Stimulated activated CD4-positive, alpha-beta T cell treated with anti-CD3 and anti-CD28 coated beads, TNF-alpha, amount 100 ng/mL, for 4 hours (primary cell): Measurements from ENCODE around the gene ANGEL2.
"Not testable (repeated sequence)": the region's sequence is repeated elsewhere in the genome, so short reads cannot be mapped to it uniquely, and the experiment has no call there.

Experiments
- DNase-seq, 3 experiments: peaks; one replicate each; pipeline ENCODE4 v3.0.0-alpha.2; 2020; ENCODE audit warnings: low read depth in 3 of 3

The ANGEL2 gene

DNA sequence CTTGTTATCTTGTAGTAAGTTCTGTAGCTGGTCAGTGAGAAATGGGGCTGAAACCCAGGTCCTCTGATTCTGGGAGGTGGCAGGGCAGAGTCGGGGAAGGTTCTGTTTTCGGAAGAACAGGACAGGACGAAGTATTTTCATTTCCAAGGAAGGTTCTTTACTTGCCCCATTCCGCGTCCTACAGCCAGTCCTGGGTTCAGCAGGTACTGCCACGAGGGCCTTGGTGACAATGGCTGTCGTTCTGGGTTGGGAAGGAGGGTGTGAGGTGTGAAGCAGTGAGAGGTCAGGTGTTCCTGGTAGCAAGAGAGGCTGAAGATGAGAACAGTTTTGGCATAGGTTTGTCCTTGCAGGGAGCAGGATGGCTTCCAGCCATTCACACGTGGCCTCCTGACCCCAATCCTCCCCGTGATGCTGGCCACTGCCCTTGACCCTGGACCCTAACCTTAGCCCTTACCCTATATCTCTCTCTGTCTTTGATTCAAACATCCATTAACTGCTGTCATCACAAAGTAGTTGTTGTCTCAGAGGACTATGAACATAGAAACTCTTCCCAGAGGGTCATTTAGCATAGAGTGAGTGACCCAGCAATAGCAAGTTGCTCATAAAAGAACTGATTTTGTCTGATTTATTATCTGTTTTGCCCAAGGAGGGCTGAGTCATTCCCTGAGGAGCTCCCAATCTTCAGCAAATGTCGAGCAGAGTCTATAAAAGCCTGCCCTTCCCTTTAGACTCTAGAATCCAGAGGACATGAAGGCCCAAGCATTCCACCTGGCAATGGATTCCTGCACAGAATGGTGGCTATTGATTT is 40.4 kb downstream of the ANGEL2 start:
- DNase-seq, result no peak

DNA sequence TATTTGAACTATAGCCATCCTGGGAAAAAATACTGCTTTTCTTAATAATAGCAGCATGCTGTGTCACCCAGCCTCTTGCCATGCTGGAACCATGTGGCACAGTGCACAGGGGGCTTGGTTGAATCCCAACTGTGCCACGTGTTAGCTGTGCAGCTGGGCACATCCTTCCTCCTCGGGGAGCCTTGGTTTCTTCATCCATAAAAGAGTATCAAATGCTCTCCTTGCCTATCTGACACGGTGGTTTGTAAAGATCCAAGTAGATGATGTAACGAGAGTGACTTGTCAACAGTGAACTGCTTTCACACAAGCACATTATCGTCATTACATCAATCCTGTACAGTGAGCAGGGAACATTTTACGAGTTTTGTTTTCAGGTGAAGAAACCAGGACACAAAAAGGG is 41.0 kb downstream of the ANGEL2 start:
- no peak for DNase-seq

DNA sequence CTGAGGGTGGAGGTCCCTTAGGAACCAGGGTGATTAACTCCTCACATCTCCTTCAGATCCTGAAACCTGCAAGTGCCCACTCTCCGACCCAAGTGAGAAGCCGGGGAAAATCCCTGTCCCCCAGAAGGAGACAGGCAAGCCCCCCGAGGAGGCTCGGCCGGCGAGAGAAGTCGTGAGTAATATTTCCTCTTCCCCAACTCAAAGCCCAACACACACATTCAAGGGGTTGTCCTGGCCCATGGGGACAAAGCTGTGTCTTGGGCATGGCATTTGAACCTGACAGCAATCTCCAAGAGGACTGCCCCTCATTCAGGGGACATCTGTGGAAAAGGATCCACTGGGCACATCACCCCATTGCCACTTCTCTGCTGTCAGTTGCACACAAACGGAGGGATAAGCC is 41.8 kb downstream of the ANGEL2 start:
- no peak for DNase-seq

DNA sequence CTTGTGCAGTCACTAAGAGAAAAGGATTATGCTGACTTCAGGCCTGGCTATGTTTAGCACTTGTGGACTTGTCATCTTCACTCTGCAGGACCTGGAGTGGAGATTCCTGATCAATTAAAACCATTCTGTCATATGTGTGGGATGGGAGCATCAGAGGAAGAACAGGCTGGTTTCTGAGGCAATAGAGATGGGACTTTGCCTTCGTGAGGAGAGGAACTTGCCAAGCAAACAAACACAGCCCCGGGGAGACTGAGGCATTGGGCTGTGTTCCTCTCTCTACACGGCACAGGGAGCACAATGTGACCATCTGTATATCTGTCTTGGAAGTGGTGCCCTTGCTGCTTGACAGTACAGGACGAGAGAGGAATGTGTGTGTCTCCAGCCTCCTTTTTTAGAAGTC is 42.2 kb downstream of the ANGEL2 start:
- DNase-seq, result no peak

DNA sequence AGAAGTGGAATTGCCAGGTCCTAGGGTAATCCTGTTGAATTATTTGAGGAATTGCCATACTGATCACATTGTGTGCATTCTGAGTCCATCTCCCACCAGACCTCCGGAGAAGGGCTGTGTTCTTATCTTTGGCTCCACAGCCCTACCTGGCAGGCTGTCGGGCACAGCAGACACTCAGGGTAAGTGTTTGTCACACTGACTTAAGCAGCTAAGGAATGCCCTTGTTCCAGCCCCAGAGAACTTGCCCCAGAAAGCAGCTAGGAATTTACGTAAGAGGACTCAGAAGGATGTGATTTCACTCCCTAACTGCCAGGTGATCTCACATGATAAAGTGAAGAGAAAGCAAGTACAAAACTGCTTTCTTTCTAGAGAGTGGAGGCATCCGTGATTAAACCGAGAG is 44.4 kb downstream of the ANGEL2 start:
- no peak for DNase-seq

DNA sequence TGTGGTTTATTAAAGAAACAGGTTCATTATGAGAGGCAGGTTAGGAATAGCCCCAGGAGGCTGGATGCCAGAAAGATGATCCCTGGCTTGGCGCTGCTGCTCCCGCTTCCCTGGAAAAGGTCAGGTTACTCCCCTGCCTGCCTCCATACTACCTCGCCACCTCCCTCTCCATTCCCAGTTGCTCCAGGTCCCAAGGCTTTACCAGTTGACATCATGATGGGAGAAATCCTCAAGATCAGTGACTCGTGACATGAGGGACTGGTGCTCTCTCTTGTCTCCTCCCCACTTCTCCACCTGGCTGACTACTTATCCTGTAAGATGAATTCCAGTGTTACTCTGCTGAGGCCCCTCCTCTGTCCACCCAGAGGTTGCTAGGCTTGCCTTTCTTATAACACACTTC is 45.6 kb downstream of the ANGEL2 start:
- no peak for DNase-seq

DNA sequence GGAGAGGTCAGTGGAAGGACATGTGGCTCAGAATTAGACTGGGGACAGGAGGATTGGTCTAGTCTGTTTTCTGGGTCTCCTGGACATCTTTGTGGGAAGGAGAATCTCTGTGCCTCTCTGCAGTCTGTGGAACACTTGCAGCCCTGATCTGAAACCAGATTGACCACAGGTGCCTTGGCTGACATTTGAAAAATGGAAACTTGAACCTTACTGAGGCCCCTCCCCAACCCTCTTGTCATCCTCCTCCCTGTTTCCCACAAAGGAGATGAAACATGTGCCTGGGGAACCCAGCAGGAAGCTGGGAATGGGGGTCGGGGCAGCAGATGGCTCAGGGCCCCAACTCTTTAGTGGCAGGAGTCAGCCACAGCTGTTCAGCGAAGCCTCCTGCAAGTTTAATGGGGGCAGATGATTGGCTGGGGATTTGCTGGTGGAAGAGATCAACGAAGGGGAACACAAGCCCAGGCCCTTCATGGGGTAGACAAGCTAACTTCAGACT is 47.3 kb downstream of the ANGEL2 start:
- no peak for DNase-seq

DNA sequence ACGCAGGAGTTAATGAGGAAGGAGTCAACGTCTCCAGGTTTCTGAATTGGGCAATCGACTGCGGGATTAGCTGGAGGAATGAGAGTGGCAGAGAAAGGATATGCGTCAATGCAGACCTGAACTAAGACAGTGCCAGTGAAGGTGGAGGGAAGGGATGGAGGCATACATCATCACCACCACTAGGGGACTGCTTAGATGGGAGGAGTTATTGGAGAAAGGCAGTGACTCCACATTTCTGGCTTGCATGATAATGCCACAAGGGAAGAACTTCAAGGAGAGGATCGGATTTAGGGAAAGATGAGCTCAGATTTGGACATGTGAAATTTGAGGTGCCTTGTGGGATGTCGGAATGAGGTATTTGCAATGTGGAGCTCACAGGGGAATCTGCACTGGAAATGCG is 47.9 kb downstream of the ANGEL2 start:
- no peak for DNase-seq

DNA sequence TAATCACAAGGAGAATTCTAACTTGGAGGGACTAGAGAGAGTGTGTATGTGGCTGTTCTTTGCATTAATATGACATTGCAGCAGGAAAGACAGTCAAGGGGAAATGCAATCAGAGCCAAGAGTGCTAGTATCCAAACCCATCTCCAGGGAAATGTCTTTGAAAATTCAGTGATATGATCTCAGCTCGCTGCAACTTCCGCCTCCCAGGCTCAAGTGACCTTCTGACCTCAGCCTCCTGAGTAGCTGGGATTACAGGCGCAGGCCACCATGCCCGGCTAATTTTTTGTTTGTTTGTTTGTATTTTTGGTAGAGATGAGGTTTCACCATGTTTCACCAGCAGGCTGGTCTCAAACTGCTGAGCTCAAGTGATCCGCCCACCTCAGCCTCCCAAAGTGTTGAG is 49.1 kb downstream of the ANGEL2 start:
- no peak for DNase-seq

DNA sequence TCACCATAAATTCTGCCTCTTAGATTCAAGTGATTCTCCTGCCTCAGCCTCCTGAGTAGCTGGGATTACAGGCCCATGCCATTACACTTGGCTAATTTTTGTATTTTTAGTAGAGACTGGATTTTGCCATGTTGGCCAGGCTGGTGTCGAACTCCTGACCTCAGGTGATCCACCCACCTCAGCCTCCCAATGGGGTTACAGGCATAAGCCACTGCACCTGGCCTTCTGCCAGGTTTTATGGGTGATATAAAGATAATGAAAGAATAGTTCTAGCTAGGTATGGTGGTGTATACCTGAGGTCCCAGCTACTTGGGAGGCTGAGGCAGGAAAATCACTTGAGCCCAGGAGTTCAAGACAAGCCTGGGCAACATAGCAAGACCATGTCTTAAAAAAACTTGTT is 50.7 kb downstream of the ANGEL2 start:
- not testable (repeated sequence) for DNase-seq

DNA sequence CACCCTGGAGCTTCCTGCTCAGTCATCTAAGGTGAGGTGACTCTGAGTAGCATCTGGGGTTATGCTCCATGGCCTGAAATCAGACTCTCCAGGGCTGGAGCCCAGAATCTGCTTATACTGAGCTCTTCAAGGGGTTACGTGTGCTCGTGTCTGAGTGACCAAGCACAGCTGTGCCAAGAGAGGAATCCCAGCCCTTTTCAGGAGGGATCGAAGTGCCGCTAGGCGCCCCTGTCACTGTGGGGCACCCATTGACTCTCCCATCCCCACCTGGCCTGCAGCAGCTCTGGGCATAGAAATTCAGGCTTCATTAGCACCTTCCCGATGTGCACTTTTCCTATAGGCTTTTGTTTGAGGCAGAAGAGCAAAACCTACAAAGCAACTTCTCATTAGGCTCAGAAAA is 51.6 kb downstream of the ANGEL2 start:
- DNase-seq, result no peak

DNA sequence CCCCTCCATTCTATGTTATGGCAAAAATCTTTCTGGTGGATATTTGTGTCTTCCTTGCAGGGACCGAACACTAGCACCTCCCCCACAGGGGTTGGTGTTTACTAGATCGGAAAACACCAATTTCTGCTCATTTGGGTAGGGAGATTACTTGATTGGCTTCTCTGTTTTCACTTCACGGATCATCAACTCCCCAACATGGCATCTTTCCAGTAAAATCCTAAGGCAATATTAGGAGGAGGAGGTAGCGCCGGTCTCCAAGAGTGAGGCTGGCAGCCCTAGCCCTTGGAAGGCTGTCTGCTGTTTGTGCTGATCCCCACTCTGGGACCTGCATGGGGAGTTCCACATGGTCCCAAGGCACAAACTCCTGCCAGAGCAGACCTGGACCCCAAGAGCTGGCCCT is 53.2 kb downstream of the ANGEL2 start:
- DNase-seq, result no peak

DNA sequence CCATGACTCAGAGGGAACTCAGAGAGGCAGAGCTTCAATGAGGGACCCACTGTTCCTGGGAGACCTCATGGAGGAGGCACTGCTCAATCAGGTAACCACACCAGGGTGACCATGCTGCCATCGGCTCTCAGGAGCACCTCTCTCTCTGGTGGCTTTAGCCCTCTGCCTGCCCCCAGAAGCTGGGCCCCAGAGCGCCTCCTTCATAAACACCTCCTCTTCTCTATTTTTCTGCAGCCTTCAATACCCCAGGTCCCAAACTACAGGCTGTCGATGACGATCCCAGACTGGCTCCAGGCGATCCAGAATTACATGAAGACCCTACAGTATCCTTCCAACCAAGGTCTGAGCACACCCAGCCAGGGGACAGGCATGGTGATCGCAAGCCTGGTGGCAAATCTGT is 54.7 kb downstream of the ANGEL2 start:
- no peak for DNase-seq

DNA sequence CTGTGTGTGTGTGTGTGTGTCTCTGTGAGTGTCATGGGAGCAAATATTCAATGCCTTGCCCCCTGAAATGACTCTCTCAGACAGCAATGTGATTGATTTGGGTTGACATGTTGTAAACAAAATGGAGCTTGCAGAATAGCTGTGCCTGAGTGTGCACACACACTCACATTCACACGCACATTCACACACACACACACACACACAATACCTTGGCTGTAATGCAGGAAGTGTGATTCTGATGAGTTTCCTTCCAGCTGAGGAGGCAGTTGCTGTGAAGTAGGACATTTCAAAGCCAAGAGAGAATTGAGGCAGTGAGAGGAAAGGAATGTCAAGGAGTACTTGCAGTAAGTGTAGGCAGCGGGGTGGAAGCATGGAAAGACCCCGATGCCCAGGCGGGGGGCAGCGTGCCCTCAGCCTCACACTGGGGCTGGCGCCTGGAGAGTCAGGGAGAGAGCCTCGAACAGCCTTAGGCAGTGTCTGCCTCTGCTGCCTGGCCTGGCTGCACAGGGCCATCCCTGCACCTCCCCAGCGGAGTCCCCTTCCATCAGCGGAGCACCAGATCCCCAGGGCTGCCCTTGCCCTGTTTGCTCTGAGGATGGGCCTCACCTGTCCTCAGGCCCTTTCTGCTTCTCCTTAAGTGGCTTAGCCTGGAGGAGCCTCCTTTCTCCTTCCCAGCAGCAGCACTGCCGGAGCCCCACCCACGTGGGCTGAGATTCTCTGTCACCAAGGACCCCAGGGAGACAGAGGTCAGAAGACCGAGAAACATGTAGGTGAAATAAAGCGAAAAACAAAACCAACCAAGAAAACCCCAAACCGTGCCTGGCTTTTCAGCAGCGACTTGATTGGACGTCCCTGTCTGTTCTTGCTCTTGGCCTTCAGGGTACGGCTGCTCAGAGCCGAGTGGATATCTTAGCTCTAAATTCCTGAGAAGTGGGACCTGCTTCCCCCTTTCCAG is 56.1 kb downstream of the ANGEL2 start:
- DNase-seq, result no peak

DNA sequence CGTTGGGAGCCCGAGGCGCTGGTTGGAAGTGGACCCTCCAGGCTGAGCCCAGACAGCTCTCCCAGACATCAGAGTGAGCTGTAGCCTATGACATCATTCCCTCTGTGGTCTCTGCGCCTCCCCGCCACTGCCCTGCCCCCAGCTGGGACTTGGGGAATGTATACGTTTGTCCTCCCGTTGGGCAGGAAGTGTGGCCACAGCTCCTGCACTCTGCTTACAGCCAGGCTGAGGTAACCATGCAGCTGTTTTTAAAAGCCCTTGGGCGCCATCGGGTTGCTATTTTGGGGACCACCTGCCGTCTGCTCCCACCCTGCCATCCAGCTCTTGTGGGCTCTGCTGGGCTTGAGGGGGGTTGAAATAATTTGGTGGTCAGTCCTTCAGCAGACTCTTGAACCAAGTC is 57.5 kb downstream of the ANGEL2 start:
- no peak for DNase-seq

DNA sequence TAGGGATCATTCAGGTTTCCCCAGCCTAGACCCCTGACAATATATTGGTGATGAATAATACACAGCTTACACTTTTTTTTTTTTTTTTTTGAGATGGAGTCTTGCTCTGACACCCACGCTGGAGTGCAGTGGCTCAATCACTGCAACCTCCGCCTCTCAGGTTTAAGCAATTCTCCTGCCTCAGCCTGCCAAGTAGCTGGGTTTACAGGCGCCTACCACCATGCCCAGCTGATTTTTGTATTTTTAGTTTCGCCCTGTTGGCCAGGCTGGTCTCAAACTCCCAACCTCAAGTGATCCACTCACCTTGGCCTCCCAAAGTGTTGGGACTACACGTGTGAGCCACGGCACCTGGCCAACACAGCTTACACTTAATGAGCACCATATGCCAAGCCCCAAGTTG is 58.1 kb downstream of the ANGEL2 start:
- no peak for DNase-seq

DNA sequence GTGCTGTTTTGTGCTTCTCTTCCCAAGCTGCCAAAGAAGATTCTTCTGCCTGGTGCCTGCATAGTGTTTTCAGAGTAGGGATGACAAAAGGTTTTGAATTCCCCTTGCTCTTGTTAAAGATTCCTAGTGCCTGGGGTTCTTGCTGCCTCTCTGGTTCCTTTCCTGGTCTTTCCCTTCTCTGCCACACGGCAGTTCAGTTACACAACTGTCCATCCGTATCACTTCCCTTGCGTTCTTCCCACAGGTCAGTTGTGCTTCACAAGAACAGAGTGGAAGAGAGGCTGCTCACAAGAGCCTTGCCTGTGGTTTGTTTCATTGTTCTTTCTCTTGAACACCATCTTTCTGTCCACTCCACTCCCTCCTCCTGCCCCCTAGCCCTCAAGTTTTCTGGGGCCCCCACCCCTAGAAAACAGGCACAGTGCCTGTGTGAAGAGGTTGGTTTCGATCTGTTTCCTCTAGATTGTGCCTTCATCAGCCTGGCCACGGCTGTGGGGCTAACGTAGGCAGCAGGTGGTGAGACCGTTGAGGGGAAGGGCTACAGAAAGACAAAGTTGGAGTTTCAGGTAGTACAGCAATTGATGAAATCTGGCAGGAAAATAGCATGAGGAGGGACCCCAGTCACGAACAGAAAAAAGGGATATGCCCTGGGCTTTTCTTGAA is 59.6 kb downstream of the ANGEL2 start:
- no peak for DNase-seq

DNA sequence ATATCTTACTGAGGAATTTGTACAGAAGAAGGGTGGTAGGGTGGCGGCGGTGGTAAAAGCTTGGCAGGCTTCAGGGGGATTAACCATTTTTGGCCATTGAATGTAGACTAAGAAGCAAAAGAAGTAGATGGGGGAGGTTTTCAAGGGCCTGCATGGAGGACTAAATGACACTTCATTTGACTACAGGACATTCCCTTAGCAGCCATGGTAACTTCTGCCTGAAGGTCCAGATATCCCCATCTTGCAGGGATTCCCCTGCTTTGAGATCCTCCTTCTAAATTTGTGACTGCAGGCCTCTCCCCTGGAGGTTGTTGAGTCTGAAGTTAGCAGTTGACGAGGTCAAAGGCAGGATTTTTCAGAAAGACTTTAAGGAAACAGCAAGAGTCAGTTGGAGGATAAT is 60.6 kb downstream of the ANGEL2 start:
- DNase-seq, result no peak

DNA sequence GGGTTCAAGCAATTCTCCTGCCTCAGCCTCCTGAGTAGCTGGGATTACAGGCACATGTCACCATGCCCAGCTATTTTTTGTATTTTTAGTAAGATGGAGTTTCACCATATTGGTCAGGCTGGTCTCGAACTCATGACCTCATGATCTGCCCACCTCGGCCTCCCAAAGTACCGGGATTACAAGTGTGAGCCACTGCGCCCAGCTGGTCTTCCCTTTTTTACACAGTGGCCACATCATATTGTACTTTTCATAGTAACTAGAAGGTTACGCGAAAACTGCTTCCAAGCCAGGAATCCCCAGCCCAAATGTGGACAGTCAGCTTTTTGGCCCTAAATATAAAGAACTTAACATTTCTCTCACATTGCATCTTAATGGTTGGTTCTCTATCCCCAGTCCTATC is 61.2 kb downstream of the ANGEL2 start:
- DNase-seq, result no peak

DNA sequence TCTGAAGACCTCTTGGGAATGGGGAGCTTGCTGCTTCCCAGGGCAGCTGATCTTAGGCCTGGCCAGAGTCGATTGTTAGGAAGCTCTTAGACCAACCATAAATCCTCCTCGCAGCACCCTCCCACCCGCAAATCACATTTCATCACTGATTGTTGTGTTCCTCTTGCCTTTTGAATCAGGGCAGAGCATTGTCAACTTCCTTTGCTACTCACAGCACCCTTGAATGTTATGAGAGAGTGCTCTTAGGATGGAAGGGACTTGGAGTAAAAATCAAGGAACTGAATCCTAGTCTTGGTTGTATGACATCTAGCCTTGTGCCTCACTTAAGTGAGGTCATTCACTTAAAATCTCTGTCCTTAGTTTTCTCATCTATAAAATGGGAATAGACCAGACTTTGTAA is 62.3 kb downstream of the ANGEL2 start:
- no peak for DNase-seq

DNA sequence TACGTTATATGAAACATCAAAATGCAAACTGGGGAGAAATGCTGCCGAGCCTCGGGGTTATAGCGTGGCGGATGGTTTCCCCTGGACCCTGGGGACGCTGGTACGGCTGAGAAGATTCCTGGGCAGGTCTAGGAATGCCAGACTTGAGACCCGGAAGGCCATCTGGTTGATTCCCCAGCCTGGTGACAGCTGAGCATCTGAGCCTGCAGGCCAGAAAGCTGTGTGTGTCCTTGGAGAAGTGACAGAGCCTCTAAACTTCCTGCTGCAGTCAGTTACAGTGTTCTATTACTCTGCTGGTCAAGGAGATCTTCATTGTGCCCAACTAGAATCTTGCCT is 63.1 kb downstream of the ANGEL2 start:
- DNase-seq, result no peak

DNA sequence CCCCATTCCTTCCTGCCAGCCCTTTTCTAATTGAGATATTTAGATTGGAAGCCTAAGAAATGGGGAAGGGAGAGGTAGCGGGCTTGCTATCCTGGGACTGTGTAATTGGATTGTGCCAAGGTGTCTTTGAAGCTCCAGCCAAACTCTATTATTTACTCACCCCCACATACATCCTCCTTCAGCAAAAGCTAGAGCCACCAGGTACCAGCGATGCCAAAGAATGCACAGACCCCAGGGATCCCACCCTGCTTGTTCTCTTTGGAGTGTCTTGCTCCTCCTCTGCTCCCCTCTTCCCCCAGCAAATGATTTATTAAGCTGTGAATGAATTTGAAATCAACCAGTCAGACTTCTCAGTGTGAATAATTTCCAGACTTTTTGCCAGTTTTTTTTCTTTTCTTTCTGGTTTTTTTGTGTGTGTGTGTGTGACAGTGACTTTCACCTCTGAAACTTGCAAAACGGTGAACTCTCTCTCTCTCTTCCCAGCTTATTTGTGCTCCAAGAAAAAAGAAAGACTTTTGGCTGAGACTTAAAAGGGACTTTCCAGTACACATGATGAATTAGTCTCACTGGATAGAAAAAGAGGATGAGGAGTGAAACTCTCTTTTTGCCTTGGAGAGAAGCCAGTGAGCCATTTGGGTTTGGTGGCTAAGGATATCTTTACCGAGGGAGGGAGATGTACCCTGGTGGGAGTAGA is 63.6 kb downstream of the ANGEL2 start:
- no peak for DNase-seq
